ENCODE measurements around the gene FBXO4.

The FBXO4 gene

DNA sequence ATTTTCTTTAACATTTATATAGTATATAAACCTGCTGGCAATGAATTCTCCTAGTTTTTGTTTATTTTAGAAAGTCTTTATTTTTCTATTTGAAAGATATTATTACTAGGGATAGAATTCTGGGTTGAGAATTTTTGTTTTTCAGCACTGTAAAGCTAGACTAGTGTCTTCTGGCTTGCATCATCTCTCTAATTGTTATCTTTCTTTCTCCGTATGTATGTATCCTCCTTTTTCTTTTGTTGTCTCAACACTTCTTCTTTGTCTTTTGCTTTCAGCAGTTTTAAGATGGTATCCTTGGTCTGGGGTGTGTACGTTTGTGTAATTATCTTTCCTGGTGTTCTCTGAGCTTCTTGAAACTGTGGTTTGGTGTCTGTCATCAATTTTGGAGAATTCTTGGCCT is 48.8 kb downstream of the FBXO4 start:
- H3K36me3 ChIP-seq (ENCODE audit: control insufficient read depth in 2 of 2, insufficient read depth in 1 of 2, low read length in 2 of 2) = no peaks in the 10 kb centered on the region
- TF ChIP-seq HOXD13 (CRISPR knock-in tag; IDR thresholded peaks at IDR 0.05; ENCODE audit: borderline replicate concordance) (no peak), ZNF707 (tag by site-specific recombination; IDR thresholded peaks at IDR 0.05) (no peak), ZNF221 (tag by site-specific recombination; IDR thresholded peaks at IDR 0.05; ENCODE audit: borderline replicate concordance) (no peak), YY2 (tag by site-specific recombination; IDR thresholded peaks at IDR 0.05) (no peak), TRIM28 (IDR thresholded peaks at IDR 0.05; ENCODE audit: borderline replicate concordance, low read length) (no peak), ZNF677 (tag by site-specific recombination; IDR thresholded peaks at IDR 0.05) (no peak), ZNF561 (tag by site-specific recombination; IDR thresholded peaks at IDR 0.05; ENCODE audit: borderline replicate concordance) (no peak), PBX3 (CRISPR knock-in tag; IDR thresholded peaks at IDR 0.05) (no peak), SP2 (tag by site-specific recombination; IDR thresholded peaks at IDR 0.05) (no peak), KLF10 (tag by site-specific recombination; IDR thresholded peaks at IDR 0.05) (no peak), ZNF2 (tag by site-specific recombination; IDR thresholded peaks at IDR 0.05) (no peak), ZNF302 (tag by site-specific recombination; IDR thresholded peaks at IDR 0.05; ENCODE audit: low read depth) (no peak), SP3 (tag by site-specific recombination; IDR thresholded peaks at IDR 0.05) (no peak)
- no peak overlapping the region for H3K4me3 ChIP-seq (ENCODE audit: low read depth, low read length)
- peaks cover 2% of the 10 kb centered on the region; the same call in 1 of the 2 replicates for H3K4me1 ChIP-seq (ENCODE audit: control insufficient read depth, insufficient read depth, low read length)
- H3K27ac ChIP-seq (ENCODE audit: extremely low read depth, low read depth, low read length) = no peak overlapping the region
- no peaks in the 10 kb centered on the region for H3K9me3 ChIP-seq (ENCODE audit: control insufficient read depth, insufficient read depth, low read depth, low read length)
- ChIA-PET POLR2A (no interaction called here), CTCF (interaction anchor here (0.6 kb wide), 2 partner anchors 31 to 81 kb away, joined by 3 read pairs; no protein-coding TSS in a partner anchor)

- H3K4me3 ChIP-seq (ENCODE audit: low read depth, low read length) = no peak overlapping the region
- H3K4me1 ChIP-seq (ENCODE audit: control insufficient read depth, insufficient read depth, low read length) = no peaks in the 10 kb centered on the region
- POLR2A ChIA-PET = no interaction called here
- no peak for TF ChIP-seq ZNF311 (tag by site-specific recombination; IDR thresholded peaks at IDR 0.05; ENCODE audit: borderline replicate concordance)
- TF ChIP-seq, protein P1, sequence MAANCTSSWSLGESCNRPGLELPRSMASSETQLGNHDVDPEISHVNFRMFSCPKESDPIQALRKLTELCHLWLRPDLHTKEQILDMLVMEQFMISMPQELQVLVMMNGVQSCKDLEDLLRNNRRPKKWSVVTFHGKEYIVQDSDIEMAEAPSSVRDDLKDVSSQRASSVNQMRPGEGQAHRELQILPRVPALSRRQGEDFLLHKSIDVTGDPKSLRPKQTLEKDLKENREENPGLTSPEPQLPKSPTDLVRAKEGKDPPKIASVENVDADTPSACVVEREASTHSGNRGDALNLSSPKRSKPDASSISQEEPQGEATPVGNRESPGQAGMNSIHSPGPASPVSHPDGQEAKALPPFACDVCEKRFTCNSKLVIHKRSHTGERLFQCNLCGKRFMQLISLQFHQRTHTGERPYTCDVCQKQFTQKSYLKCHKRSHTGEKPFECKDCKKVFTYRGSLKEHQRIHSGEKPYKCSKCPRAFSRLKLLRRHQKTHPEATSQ (tag by site-specific recombination; IDR thresholded peaks at IDR 0.05) = no peak
- no peak for TF ChIP-seq KLF16 (tag by site-specific recombination; IDR thresholded peaks at IDR 0.05)
- TF ChIP-seq GLI2 (tag by site-specific recombination; IDR thresholded peaks at IDR 0.05; ENCODE audit: borderline replicate concordance, low read depth) = no peak
- TF ChIP-seq ZNF221 (tag by site-specific recombination; IDR thresholded peaks at IDR 0.05; ENCODE audit: borderline replicate concordance) = no peak
- TF ChIP-seq, protein P2, sequence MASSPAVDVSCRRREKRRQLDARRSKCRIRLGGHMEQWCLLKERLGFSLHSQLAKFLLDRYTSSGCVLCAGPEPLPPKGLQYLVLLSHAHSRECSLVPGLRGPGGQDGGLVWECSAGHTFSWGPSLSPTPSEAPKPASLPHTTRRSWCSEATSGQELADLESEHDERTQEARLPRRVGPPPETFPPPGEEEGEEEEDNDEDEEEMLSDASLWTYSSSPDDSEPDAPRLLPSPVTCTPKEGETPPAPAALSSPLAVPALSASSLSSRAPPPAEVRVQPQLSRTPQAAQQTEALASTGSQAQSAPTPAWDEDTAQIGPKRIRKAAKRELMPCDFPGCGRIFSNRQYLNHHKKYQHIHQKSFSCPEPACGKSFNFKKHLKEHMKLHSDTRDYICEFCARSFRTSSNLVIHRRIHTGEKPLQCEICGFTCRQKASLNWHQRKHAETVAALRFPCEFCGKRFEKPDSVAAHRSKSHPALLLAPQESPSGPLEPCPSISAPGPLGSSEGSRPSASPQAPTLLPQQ (tag by site-specific recombination; IDR thresholded peaks at IDR 0.05) = no peak
- TF ChIP-seq ZNF791 (tag by site-specific recombination; IDR thresholded peaks at IDR 0.05) = no peak
- TF ChIP-seq ZNF239 (tag by site-specific recombination; IDR thresholded peaks at IDR 0.05) = no peak
- TF ChIP-seq, protein P3, sequence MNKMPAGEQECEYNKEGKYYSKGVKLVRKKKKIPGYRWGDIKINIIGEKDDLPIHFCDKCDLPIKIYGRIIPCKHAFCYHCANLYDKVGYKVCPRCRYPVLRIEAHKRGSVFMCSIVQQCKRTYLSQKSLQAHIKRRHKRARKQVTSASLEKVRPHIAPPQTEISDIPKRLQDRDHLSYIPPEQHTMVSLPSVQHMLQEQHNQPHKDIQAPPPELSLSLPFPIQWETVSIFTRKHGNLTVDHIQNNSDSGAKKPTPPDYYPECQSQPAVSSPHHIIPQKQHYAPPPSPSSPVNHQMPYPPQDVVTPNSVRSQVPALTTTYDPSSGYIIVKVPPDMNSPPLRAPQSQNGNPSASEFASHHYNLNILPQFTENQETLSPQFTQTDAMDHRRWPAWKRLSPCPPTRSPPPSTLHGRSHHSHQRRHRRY (tag by site-specific recombination; IDR thresholded peaks at IDR 0.05) = no peak
- H3K27ac ChIP-seq (ENCODE audit: extremely low read depth, low read depth, low read length) = no peak overlapping the region
- CTCF ChIA-PET = interaction anchor here (0.6 to 1.2 kb wide), 3 partner anchors 19 to 197 kb away, joined by 3 to 5 read pairs (median 4); no protein-coding TSS in a partner anchor
- no peaks in the 10 kb centered on the region for H3K36me3 ChIP-seq (ENCODE audit: control insufficient read depth in 2 of 2, insufficient read depth in 1 of 2, low read length in 2 of 2)
- no peaks in the 10 kb centered on the region for H3K9me3 ChIP-seq (ENCODE audit: control insufficient read depth, insufficient read depth, low read depth, low read length)
Measured at GRCh38 chr5:41978676-41979075, 53.6 kb downstream of the FBXO4 start.

Measured in HEK293 (cell line).